HCT116 (cell line): ENCODE results near the gene PCBP3. TPM values are rescaled to one million over a fixed set of nuclear protein-coding genes. Genes with fewer than 3 reads are reported as not detected.

Experiments used
- ATAC-seq: fragments of 200-7000 bp; cut with Tn5 transposase; 2 replicates; pipeline ENCODE4 v1.9.1; 2020; ENCODE audit warnings: mild to moderate bottlenecking, moderate library complexity
- BruUV-seq: library from RNA; stranded (reverse); fragments of 400-500 nt; replicated peaks from 2 replicates; lab custom pipeline; 2021; lab: Mats Ljungman, UMichigan
- CTCF ChIA-PET: fragments of 300-600 bp; sonication (Branson Sonifier 250); formaldehyde crosslinking; loops from one replicate; lab custom pipeline; 2021; ENCODE audit warnings: antibody characterized with exemption; lab: Charles Lee
- POLR2A ChIA-PET: fragments of 300-600, 350-600 bp; sonication (Branson Sonifier 250); formaldehyde crosslinking; loops from one replicate; lab custom pipeline; 2021; ENCODE audit warnings: antibody characterized with exemption; lab: Charles Lee
- RAD21 ChIA-PET, 2 experiments: fragments of 300-600 bp; sonication (Branson Sonifier 250); formaldehyde crosslinking; loops; one replicate each; lab custom pipeline; 2023; ENCODE audit warnings: low total read pairs in 2 of 2; ENCODE audit not compliant: uncharacterized antibody in 2 of 2, unreplicated experiment in 2 of 2, low non-redundant PET in 1 of 2; lab: Charles Lee
- DNase-seq: peaks from one replicate; pipeline ENCODE4 v3.0.0-alpha.2; 2010; ENCODE audit warnings: low read depth, low spot score
- H2AFZ ChIP-seq: fragments of 200-600 bp; shearing (Covaris generic), sonication (generic); 2 replicates; pipeline ENCODE4 v1.6.1; 2017; ENCODE audit warnings: low read depth, mixed run types, mixed read lengths, antibody characterized with exemption, low read length; ENCODE audit not compliant: poor library complexity, severe bottlenecking
- H3K27ac ChIP-seq: 2 replicates; pipeline ENCODE4 v1.5.1; 2012; ENCODE audit warnings: low read depth, low read length
- H3K27me3 ChIP-seq: fragments of 200-600 bp; sonication (generic); 2 replicates; pipeline ENCODE4 v1.6.1; 2016; ENCODE audit warnings: mixed run types, low read length, mixed read lengths; ENCODE audit not compliant: insufficient read depth
- H3K36me3 ChIP-seq, 2 experiments: fragments of 200-500 bp in 1 of 2; fragments of 200-600 bp in 1 of 2; sonication (Bioruptor generic) in 1 of 2; sonication (generic) in 1 of 2; 2 replicates each; pipeline versions ENCODE4 v1.5.1 to v1.6.1; 2014 to 2016; ENCODE audit warnings: low read length in 2 of 2, inconsistent platforms in 1 of 2, mixed read lengths in 1 of 2, mixed run types in 1 of 2; ENCODE audit not compliant: insufficient read depth in 2 of 2, control insufficient read depth in 1 of 2
- H3K4me1 ChIP-seq, 2 experiments: fragments of 200-600 bp in 1 of 2; sonication (generic) in 1 of 2; 2 replicates each; pipeline versions ENCODE4 v1.5.1 to v1.6.1; 2012 to 2017; ENCODE audit warnings: low read length in 2 of 2, inconsistent platforms in 1 of 2, mild to moderate bottlenecking in 1 of 2, mixed read lengths in 1 of 2, mixed run types in 1 of 2, moderate library complexity in 1 of 2; ENCODE audit not compliant: insufficient read depth in 2 of 2, control insufficient read depth in 1 of 2
- H3K4me2 ChIP-seq: fragments of 200-600 bp; sonication (generic); 2 replicates; pipeline ENCODE4 v1.6.1; 2017; ENCODE audit warnings: mixed run types, low read length, mixed read lengths
- H3K4me3 ChIP-seq, 2 experiments: fragments of 200-600 bp in 1 of 2; sonication (generic) in 1 of 2; replicated peaks in 1 of 2; 2 replicates each; pipeline ENCODE4 v1.5.1; 2011 to 2016; ENCODE audit warnings: low read length in 2 of 2, control low read depth in 1 of 2, low read depth in 1 of 2, mild to moderate bottlenecking in 1 of 2, mixed read lengths in 1 of 2, mixed run types in 1 of 2
- H3K79me2 ChIP-seq: fragments of 200-600 bp; sonication (generic); 2 replicates; pipeline ENCODE4 v1.6.1; 2017; ENCODE audit warnings: mild to moderate bottlenecking, mixed run types, low read length, moderate library complexity, mixed read lengths; ENCODE audit not compliant: insufficient read depth
- H3K9ac ChIP-seq: fragments of 200-600 bp; sonication (generic); 2 replicates; pipeline ENCODE4 v1.6.1; 2016; ENCODE audit warnings: low read length, mixed read lengths
- H3K9me2 ChIP-seq: fragments of 200-600 bp; sonication (generic), shearing (Covaris generic); 2 replicates; pipeline ENCODE4 v1.6.1; 2017; ENCODE audit warnings: mixed run types, mild to moderate bottlenecking, moderate library complexity; ENCODE audit not compliant: insufficient read depth
- H3K9me3 ChIP-seq, 2 experiments: fragments of 200-500 bp in 1 of 2; fragments of 200-600 bp in 1 of 2; sonication (Bioruptor generic) in 1 of 2; sonication (generic) in 1 of 2; 2 replicates each; pipeline ENCODE4 v1.6.1; 2014 to 2017; ENCODE audit warnings: low read length in 2 of 2, mixed read lengths in 2 of 2, inconsistent platforms in 1 of 2, low read depth in 1 of 2, mild to moderate bottlenecking in 1 of 2, mixed run types in 1 of 2, moderate library complexity in 1 of 2; ENCODE audit not compliant: control insufficient read depth in 1 of 2, insufficient read depth in 1 of 2
- H4K20me1 ChIP-seq: fragments of 200-600 bp; sonication (generic), shearing (Covaris generic); 2 replicates; pipeline ENCODE4 v1.6.1; 2017; ENCODE audit warnings: mixed run types, mild to moderate bottlenecking, moderate library complexity; ENCODE audit not compliant: insufficient read depth
- ATF3 ChIP-seq: IDR thresholded peaks from 2 replicates; pipeline ENCODE4 v1.6.1; 2012
- CTCF ChIP-seq, 3 experiments: fragments of 200-600 bp in 1 of 3; sonication (generic) in 1 of 3; IDR thresholded peaks in 2 of 3; conservative IDR thresholded peaks in 1 of 3; 2 replicates each; pipeline ENCODE4 v1.5.1; 2012 to 2017; ENCODE audit warnings: low read depth in 2 of 3, low read length in 2 of 3, antibody characterized with exemption in 1 of 3, borderline replicate concordance in 1 of 3, control low read depth in 1 of 3, mild to moderate bottlenecking in 1 of 3, mixed read lengths in 1 of 3, mixed run types in 1 of 3, moderate library complexity in 1 of 3; ENCODE audit not compliant: insufficient read depth in 1 of 3
- ELF1 ChIP-seq: IDR thresholded peaks from 2 replicates; pipeline ENCODE4 v1.6.1; 2012; ENCODE audit warnings: low read depth, borderline replicate concordance
- FOSL1 ChIP-seq: IDR thresholded peaks from 2 replicates; pipeline ENCODE4 v1.6.1; 2012; ENCODE audit warnings: low read depth
- MAX ChIP-seq: IDR thresholded peaks from 2 replicates; pipeline ENCODE4 v1.6.1; 2012
- POLR2A ChIP-seq: IDR thresholded peaks from 2 replicates; pipeline ENCODE4 v1.7.0; 2011; ENCODE audit warnings: borderline replicate concordance; ENCODE audit not compliant: insufficient read depth, insufficient read length; ENCODE audit errors: extremely low read depth
- SIN3A ChIP-seq: IDR thresholded peaks from 2 replicates; pipeline ENCODE4 v1.6.1; 2012; ENCODE audit warnings: low read depth
- SP1 ChIP-seq: IDR thresholded peaks from 2 replicates; pipeline ENCODE4 v1.6.1; 2012; ENCODE audit warnings: low read depth
- SRF ChIP-seq: IDR thresholded peaks from 2 replicates; pipeline ENCODE4 v1.6.1; 2012; ENCODE audit warnings: low read depth
- ZBTB33 ChIP-seq: IDR thresholded peaks from 2 replicates; pipeline ENCODE4 v1.6.1; 2011; ENCODE audit warnings: mild to moderate bottlenecking, low read length, moderate library complexity; ENCODE audit not compliant: insufficient replicate concordance; ENCODE audit errors: extremely low read depth
- ZNF274 ChIP-seq: fragments of 200-500 bp; sonication (Bioruptor generic); IDR thresholded peaks from 2 replicates; pipeline ENCODE4 v1.6.1; 2014; ENCODE audit warnings: mild to moderate bottlenecking, low read depth, low read length, inconsistent platforms
- intact Hi-C: fragments of 100-400 bp; cut with micrococcal nuclease; formaldehyde crosslinking; loops from 2 replicates; pipeline ENCODE4 v1.10.0; 2022
- total RNA-seq: library from RNA; stranded (reverse); gene quantifications from one replicate; pipeline ENCODE4 v1.2.1, GENCODE V29; 2021; ENCODE audit not compliant: unreplicated experiment

Gene PCBP3
- total RNA-seq, 1 experiment from 2014 or later, result 3.1 TPM

- H3K27me3 ChIP-seq, result no peaks in the 10 kb centered on the region
- no peak overlapping the region for H3K4me3 ChIP-seq
- H3K4me2 ChIP-seq, result no peak overlapping the region
- CTCF ChIA-PET, result no interaction called here
- no peak overlapping the region for H3K9ac ChIP-seq
- no peaks in the 10 kb centered on the region for H3K9me3 ChIP-seq
- POLR2A ChIA-PET, result no interaction called here
- RAD21 ChIA-PET, result no interaction called here
- DNase-seq, result no peak
- peaks cover 0 to 8% of the 10 kb centered on the region in 2 experiments; a peak in 1 of 4 replicates for H3K4me1 ChIP-seq
- H2AFZ ChIP-seq, result no peak overlapping the region
- H3K9me2 ChIP-seq, result no peaks in the 10 kb centered on the region
- TF ChIP-seq SRF, result no peak
- no peak for TF ChIP-seq ZBTB33
- TF ChIP-seq SP1, result no peak
- TF ChIP-seq SIN3A, result no peak
- TF ChIP-seq ELF1, result no peak
- no peak for TF ChIP-seq ZNF274
- TF ChIP-seq FOSL1, result no peak
- no peak for TF ChIP-seq POLR2A
- TF ChIP-seq MAX, result no peak
- no peak for TF ChIP-seq CTCF (IDR thresholded peaks at IDR 0.05 in 2 of 3, conservative IDR thresholded peaks at IDR 0.05 in 1 of 3; ENCODE audit: borderline replicate concordance in 1 of 3, insufficient read depth in 1 of 3, low read depth in 2 of 3, low read length in 2 of 3)
- no peak for TF ChIP-seq ATF3
- H4K20me1 ChIP-seq, result no peaks in the 10 kb centered on the region
- H3K79me2 ChIP-seq, result no peaks in the 10 kb centered on the region
- no peak overlapping the region for H3K27ac ChIP-seq
- intact Hi-C loops, result loop anchor here (5.0 kb wide), 1 partner anchor 35 kb away; no protein-coding TSS in a partner anchor
- ATAC-seq, result no peak
- H3K36me3 ChIP-seq, result no peaks in the 10 kb centered on the region
- no TSS peak for BruUV-seq
Observed at GRCh38 chr21:45651921-45652320, 8.4 kb downstream of the PCBP3 start.
